Suprapubic skin (tissue), 4 donors: ENCODE data around the gene HIVEP2. TPM values are rescaled to one million over a fixed set of nuclear protein-coding genes. Genes with fewer than 3 reads are reported as not detected.

ENCODE experiments used
- DNase-seq, 2 donors: peaks; one replicate each; pipeline ENCODE4 v3.0.0-alpha.2; 2019; ENCODE audit warnings: low spot score in 2 of 2
- H3K27ac ChIP-seq: fragments of 200-600 bp; sonication (generic); one replicate; pipeline ENCODE4 v1.5.1; 2019
- H3K27me3 ChIP-seq: fragments of 200-600 bp; sonication (generic); one replicate; pipeline ENCODE4 v1.5.1; 2019
- H3K36me3 ChIP-seq: fragments of 200-600 bp; sonication (generic); one replicate; pipeline ENCODE4 v1.5.1; 2019
- H3K4me1 ChIP-seq: fragments of 200-600 bp; sonication (generic); one replicate; pipeline ENCODE4 v1.5.1; 2019
- H3K4me3 ChIP-seq: fragments of 200-600 bp; sonication (generic); one replicate; pipeline ENCODE4 v1.5.1; 2019; ENCODE audit warnings: mild to moderate bottlenecking
- H3K9me3 ChIP-seq: fragments of 200-600 bp; sonication (generic); one replicate; pipeline ENCODE4 v1.5.1; 2019
- EP300 ChIP-seq: sonication (generic); formaldehyde crosslinking; IDR thresholded peaks from one replicate; pipeline ENCODE4 v1.6.1; 2017; ENCODE audit warnings: antibody characterized with exemption
- POLR2A ChIP-seq, 2 donors: fragments of 450-650 bp; IDR thresholded peaks; one replicate each; pipeline ENCODE4 v1.6.1; 2017; ENCODE audit warnings: antibody characterized with exemption in 2 of 2, mild to moderate bottlenecking in 2 of 2, moderate library complexity in 2 of 2
- POLR2AphosphoS5 ChIP-seq, 3 donors: sonication (generic); formaldehyde crosslinking; IDR thresholded peaks; one replicate each; pipeline ENCODE4 v1.6.1; 2017; ENCODE audit warnings: antibody characterized with exemption in 3 of 3
- WGBS: methylation state at CpG from one replicate; pipeline ENCODE4 v1.1.5; 2018; 5-methylcytosine and 5-hydroxymethylcytosine counted together
- total RNA-seq, 4 donors: library from RNA; depleted of rRNA; stranded (reverse); fragments of >200 nt; gene quantifications; one replicate each; pipeline ENCODE4 v1.1.0, GENCODE V29; 2016
- TF ChIP-seq, protein P1 (sequence below), 2 donors: fragments of 200-600 bp in 1 of 2; fragments of 450-650 bp in 1 of 2; sonication (generic) in 1 of 2; IDR thresholded peaks; one replicate each; pipeline ENCODE4 v1.5.1; 2016 to 2019; ENCODE audit warnings: antibody characterized with exemption in 2 of 2, mild to moderate bottlenecking in 1 of 2, moderate library complexity in 1 of 2

The HIVEP2 gene
- total RNA-seq, 4 donors from 2014 or later: 23.6 to 31.3 (median 25.6) TPM

DNA sequence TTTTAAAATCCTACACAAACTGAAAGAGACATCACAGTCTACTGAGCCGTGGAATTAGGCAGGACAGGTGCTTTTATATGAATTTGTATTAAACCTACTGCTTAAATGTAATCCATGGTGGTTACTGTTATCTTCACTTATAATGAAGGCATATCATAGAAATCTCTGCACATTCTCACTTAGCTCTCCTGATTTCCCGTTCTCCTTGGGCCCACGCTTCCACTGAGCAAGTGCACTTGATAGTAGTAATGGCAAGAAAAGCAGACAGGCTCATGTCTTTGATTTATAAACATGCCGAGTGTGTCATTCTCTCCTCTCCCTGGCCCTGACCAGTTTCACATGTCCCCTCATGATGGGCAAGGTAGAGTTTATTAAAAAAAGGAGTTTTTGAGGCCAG lies 186.3 kb downstream of the HIVEP2 start:
- H3K27me3 ChIP-seq: no peaks in the 10 kb centered on the region
- no peaks in the 10 kb centered on the region for H3K9me3 ChIP-seq
- WGBS: 96% methylated on average over 4 of the region's 4 CpGs
- H3K27ac ChIP-seq: no peak overlapping the region
- no peak for DNase-seq
- H3K4me1 ChIP-seq: no peaks in the 10 kb centered on the region
- TF ChIP-seq POLR2AphosphoS5 (IDR thresholded peaks at IDR 0.05): no peak
- TF ChIP-seq EP300: no peak
- TF ChIP-seq, protein P1, sequence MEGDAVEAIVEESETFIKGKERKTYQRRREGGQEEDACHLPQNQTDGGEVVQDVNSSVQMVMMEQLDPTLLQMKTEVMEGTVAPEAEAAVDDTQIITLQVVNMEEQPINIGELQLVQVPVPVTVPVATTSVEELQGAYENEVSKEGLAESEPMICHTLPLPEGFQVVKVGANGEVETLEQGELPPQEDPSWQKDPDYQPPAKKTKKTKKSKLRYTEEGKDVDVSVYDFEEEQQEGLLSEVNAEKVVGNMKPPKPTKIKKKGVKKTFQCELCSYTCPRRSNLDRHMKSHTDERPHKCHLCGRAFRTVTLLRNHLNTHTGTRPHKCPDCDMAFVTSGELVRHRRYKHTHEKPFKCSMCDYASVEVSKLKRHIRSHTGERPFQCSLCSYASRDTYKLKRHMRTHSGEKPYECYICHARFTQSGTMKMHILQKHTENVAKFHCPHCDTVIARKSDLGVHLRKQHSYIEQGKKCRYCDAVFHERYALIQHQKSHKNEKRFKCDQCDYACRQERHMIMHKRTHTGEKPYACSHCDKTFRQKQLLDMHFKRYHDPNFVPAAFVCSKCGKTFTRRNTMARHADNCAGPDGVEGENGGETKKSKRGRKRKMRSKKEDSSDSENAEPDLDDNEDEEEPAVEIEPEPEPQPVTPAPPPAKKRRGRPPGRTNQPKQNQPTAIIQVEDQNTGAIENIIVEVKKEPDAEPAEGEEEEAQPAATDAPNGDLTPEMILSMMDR (IDR thresholded peaks at IDR 0.05): no peak
- TF ChIP-seq POLR2A (IDR thresholded peaks at IDR 0.05): no peak
- no peak overlapping the region for H3K4me3 ChIP-seq
- H3K36me3 ChIP-seq: peaks cover 53% of the 10 kb centered on the region

GRCh38 chr6:142757852-142758628 lies 186.9 kb downstream of the HIVEP2 start:
- H3K36me3 ChIP-seq: peaks cover 59% of the 10 kb centered on the region
- no peaks in the 10 kb centered on the region for H3K9me3 ChIP-seq
- TF ChIP-seq, protein P1 (IDR thresholded peaks at IDR 0.05): no peak
- no peak for TF ChIP-seq EP300
- no peak for TF ChIP-seq POLR2A (IDR thresholded peaks at IDR 0.05)
- no peak for TF ChIP-seq POLR2AphosphoS5 (IDR thresholded peaks at IDR 0.05)
- H3K4me3 ChIP-seq: no peak overlapping the region
- no peaks in the 10 kb centered on the region for H3K4me1 ChIP-seq
- 90% methylated on average over 4 of the region's 4 CpGs for WGBS
- H3K27me3 ChIP-seq: no peaks in the 10 kb centered on the region
- no peak overlapping the region for H3K27ac ChIP-seq
- no peak for DNase-seq

DNA sequence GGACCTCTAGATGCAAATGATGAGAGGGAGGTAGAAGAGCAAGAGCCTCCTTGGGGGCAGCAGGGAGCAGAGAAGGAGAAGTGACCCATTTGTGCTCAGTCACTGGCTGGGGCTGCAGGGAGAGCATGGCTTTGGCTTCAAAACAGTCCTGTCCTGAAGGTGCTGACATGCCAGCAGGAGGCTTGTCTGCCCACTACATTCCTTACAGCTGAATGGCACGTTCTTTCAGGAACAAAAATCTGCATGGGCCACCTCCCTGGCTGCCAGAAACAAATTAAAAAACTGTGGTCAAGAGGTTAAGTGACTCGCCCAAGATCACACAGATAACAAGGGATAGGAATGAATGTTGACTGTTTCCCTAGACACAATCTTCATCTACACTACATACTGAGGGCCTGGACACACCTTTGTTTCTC lies 188.8 kb downstream of the HIVEP2 start:
- Histone ChIP-seq H3K27ac (no peak overlapping the region), H3K4me3 (no peak overlapping the region), H3K9me3 (no peaks in the 10 kb centered on the region), H3K27me3 (no peaks in the 10 kb centered on the region), H3K4me1 (no peaks in the 10 kb centered on the region), H3K36me3 (peaks cover 56% of the 10 kb centered on the region)
- TF ChIP-seq EP300 (no peak), POLR2A (IDR thresholded peaks at IDR 0.05) (no peak)
- 54% methylated on average over 2 of the region's 2 CpGs for WGBS
- DNase-seq: no peak

GRCh38 chr6:142753196-142753595 lies 191.8 kb downstream of the HIVEP2 start:
- H3K4me1 ChIP-seq: no peaks in the 10 kb centered on the region
- DNase-seq: no peak
- no peaks in the 10 kb centered on the region for H3K9me3 ChIP-seq
- no peak overlapping the region for H3K27ac ChIP-seq
- no peak overlapping the region for H3K4me3 ChIP-seq
- H3K36me3 ChIP-seq: peaks cover 28% of the 10 kb centered on the region
- whole genome bisulfite sequencing: 95% methylated on average over 12 of the region's 12 CpGs
- no peaks in the 10 kb centered on the region for H3K27me3 ChIP-seq
- TF ChIP-seq POLR2A (IDR thresholded peaks at IDR 0.05) (no peak), EP300 (no peak), POLR2AphosphoS5 (IDR thresholded peaks at IDR 0.05) (no peak)
- TF ChIP-seq, protein P1 (IDR thresholded peaks at IDR 0.05): no peak

DNA sequence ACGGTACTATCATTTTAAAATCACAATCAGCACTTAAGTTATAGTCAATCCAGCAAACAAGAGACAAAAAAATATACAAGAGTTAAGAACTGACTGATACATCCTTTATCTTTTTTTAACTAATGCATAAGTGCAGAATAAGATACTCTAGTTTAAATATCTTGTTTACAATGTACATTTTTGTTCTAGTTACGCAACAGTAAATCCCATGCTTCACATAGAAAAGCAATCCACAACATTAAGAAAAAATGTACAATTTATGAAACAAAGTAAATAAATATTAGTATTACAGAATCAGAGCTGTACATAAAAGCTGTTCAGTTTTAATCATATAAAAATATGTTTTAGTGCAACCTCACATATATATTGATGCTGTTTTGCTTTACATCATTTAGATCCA lies 192.6 kb downstream of the HIVEP2 start:
- H3K4me1 ChIP-seq: no peaks in the 10 kb centered on the region
- no peak for DNase-seq
- H3K36me3 ChIP-seq: peaks cover 23% of the 10 kb centered on the region
- 97% methylated on average over 2 of the region's 2 CpGs for WGBS
- no peaks in the 10 kb centered on the region for H3K27me3 ChIP-seq
- TF ChIP-seq POLR2AphosphoS5 (IDR thresholded peaks at IDR 0.05) (no peak), EP300 (no peak), POLR2A (IDR thresholded peaks at IDR 0.05) (no peak)
- TF ChIP-seq, protein P1 (IDR thresholded peaks at IDR 0.05): no peak
- H3K4me3 ChIP-seq: no peak overlapping the region
- no peak overlapping the region for H3K27ac ChIP-seq
- H3K9me3 ChIP-seq: no peaks in the 10 kb centered on the region
